Measurements from ENCODE around the gene ENC1. TPM values are rescaled to one million over a fixed set of nuclear protein-coding genes. Genes with fewer than 3 reads are reported as not detected.

ENC1 gene
- total RNA-seq, 2 experiments from 2014 or later = 0.74 to 0.86 TPM

Other genes with a start within 250 kb of the ENC1 start
- 10 to 100 TPM; 65.6 to 70.0 TPM for gene HEXB, start 44.5 kb upstream of the ENC1 start, total RNA-seq
- gene GFM2, start 126.4 kb upstream of the ENC1 start, total RNA-seq = 10 to 100 TPM; 27.7 to 28.0 TPM
- 100 to 1,000 TPM; 119 to 121 TPM for gene NSA2, start 126.5 kb upstream of the ENC1 start, total RNA-seq
- 10 to 100 TPM in 1 of 2 experiments, 1 to 10 TPM in 1; 9.3 to 10.7 TPM for gene FAM169A, start 225.7 kb upstream of the ENC1 start, total RNA-seq

All from activated naive CD4-positive, alpha-beta T cell treated with anti-CD3 and anti-CD28 coated beads for 36 hours (primary cell).